ENCODE data around the gene NKX3-2.

The NKX3-2 gene

GRCh38 chr4:13534344-13535063, 9.8 kb downstream of the NKX3-2 start:
- no peak overlapping the region for H4K8ac ChIP-seq (ENCODE audit: low read depth, low read length)
- no peak overlapping the region for H2BK12ac ChIP-seq (ENCODE audit: low read length)
- no peak overlapping the region for H2BK5ac ChIP-seq (ENCODE audit: low read depth, low read length, poor library complexity)
- no peak overlapping the region for H3K18ac ChIP-seq (ENCODE audit: low read length)
- no peak overlapping the region for H3K14ac ChIP-seq (ENCODE audit: low read length)
- no peaks in the 10 kb centered on the region for H3K79me2 ChIP-seq (ENCODE audit: control insufficient read depth, insufficient read depth, low read length, poor library complexity)
- H3K4ac ChIP-seq (ENCODE audit: low read depth, low read length) = no peak overlapping the region
- H2BK120ac ChIP-seq (ENCODE audit: insufficient read depth, low read length, poor library complexity) = no peak overlapping the region
- no peak overlapping the region for H3K9ac ChIP-seq (ENCODE audit: low read length)
- H3K4me2 ChIP-seq (ENCODE audit: low read length) = no peak overlapping the region
- no peaks in the 10 kb centered on the region for H3K79me1 ChIP-seq (ENCODE audit: low read length)
- no peak for DNase-seq
- no peak overlapping the region for H2AK5ac ChIP-seq (ENCODE audit: low read length)
- no peak overlapping the region for H3K27ac ChIP-seq (ENCODE audit: low read depth, low read length)
- H3K9me3 ChIP-seq (ENCODE audit: insufficient read depth, low read depth, low read length) = peaks cover 11% of the 10 kb centered on the region
- no peaks in the 10 kb centered on the region for H3K4me1 ChIP-seq (ENCODE audit: control insufficient read depth in 1 of 2, insufficient read depth in 2 of 2, low read length in 2 of 2)
- no peak overlapping the region for H2AFZ ChIP-seq (ENCODE audit: insufficient read depth, low read length, poor library complexity)
- no peaks in the 10 kb centered on the region for H3K36me3 ChIP-seq (ENCODE audit: control insufficient read depth in 1 of 2, insufficient read depth in 2 of 2, low read length in 2 of 2)
- peaks cover 92% of the 10 kb centered on the region for H3K27me3 ChIP-seq (ENCODE audit: insufficient read depth, low read length)
- H4K91ac ChIP-seq (ENCODE audit: low read depth, low read length) = no peak overlapping the region
- H4K12ac ChIP-seq (ENCODE audit: low read depth, low read length) = no peak overlapping the region
- H3K23ac ChIP-seq (ENCODE audit: low read length) = no peak overlapping the region
- no peak overlapping the region for H3K4me3 ChIP-seq (ENCODE audit: low read depth, low read length)
- no CpG with 5 or more reads among the region's 32 CpGs for WGBS (ENCODE audit: extremely low coverage, insufficient coverage, insufficient read length)

- H3K4me3 ChIP-seq (ENCODE audit: low read depth, low read length) = no peak overlapping the region
- no peaks in the 10 kb centered on the region for H3K79me2 ChIP-seq (ENCODE audit: control insufficient read depth, insufficient read depth, low read length, poor library complexity)
- H3K79me1 ChIP-seq (ENCODE audit: low read length) = no peaks in the 10 kb centered on the region
- peaks cover 14% of the 10 kb centered on the region for H3K9me3 ChIP-seq (ENCODE audit: insufficient read depth, low read depth, low read length)
- no peak overlapping the region for H2AK5ac ChIP-seq (ENCODE audit: low read length)
- H3K27me3 ChIP-seq (ENCODE audit: insufficient read depth, low read length) = peaks cover 93% of the 10 kb centered on the region
- no peaks in the 10 kb centered on the region for H3K4me1 ChIP-seq (ENCODE audit: control insufficient read depth in 1 of 2, insufficient read depth in 2 of 2, low read length in 2 of 2)
- H2BK120ac ChIP-seq (ENCODE audit: insufficient read depth, low read length, poor library complexity) = no peak overlapping the region
- H2BK12ac ChIP-seq (ENCODE audit: low read length) = no peak overlapping the region
- H4K12ac ChIP-seq (ENCODE audit: low read depth, low read length) = no peak overlapping the region
- H3K14ac ChIP-seq (ENCODE audit: low read length) = no peak overlapping the region
- no peak for DNase-seq
- no CpG with 5 or more reads among the region's 13 CpGs for WGBS (ENCODE audit: extremely low coverage, insufficient coverage, insufficient read length)
- no peak overlapping the region for H3K4ac ChIP-seq (ENCODE audit: low read depth, low read length)
- no peak overlapping the region for H3K4me2 ChIP-seq (ENCODE audit: low read length)
- no peak overlapping the region for H3K23ac ChIP-seq (ENCODE audit: low read length)
- no peak overlapping the region for H2AFZ ChIP-seq (ENCODE audit: insufficient read depth, low read length, poor library complexity)
- H2BK5ac ChIP-seq (ENCODE audit: low read depth, low read length, poor library complexity) = no peak overlapping the region
- H3K36me3 ChIP-seq (ENCODE audit: control insufficient read depth in 1 of 2, insufficient read depth in 2 of 2, low read length in 2 of 2) = no peaks in the 10 kb centered on the region
- no peak overlapping the region for H4K8ac ChIP-seq (ENCODE audit: low read depth, low read length)
- H3K27ac ChIP-seq (ENCODE audit: low read depth, low read length) = no peak overlapping the region
- no peak overlapping the region for H4K91ac ChIP-seq (ENCODE audit: low read depth, low read length)
- no peak overlapping the region for H3K18ac ChIP-seq (ENCODE audit: low read length)
- H3K9ac ChIP-seq (ENCODE audit: low read length) = no peak overlapping the region
Measured at GRCh38 chr4:13533670-13534343, 10.5 kb downstream of the NKX3-2 start.

- no peak overlapping the region for H2BK12ac ChIP-seq (ENCODE audit: low read length)
- no peaks in the 10 kb centered on the region for H3K79me1 ChIP-seq (ENCODE audit: low read length)
- no peak overlapping the region for H3K27ac ChIP-seq (ENCODE audit: low read depth, low read length)
- H3K18ac ChIP-seq (ENCODE audit: low read length) = no peak overlapping the region
- no peak overlapping the region for H4K91ac ChIP-seq (ENCODE audit: low read depth, low read length)
- no peak overlapping the region for H4K12ac ChIP-seq (ENCODE audit: low read depth, low read length)
- H3K4me1 ChIP-seq (ENCODE audit: control insufficient read depth in 1 of 2, insufficient read depth in 2 of 2, low read length in 2 of 2) = no peaks in the 10 kb centered on the region
- H3K79me2 ChIP-seq (ENCODE audit: control insufficient read depth, insufficient read depth, low read length, poor library complexity) = no peaks in the 10 kb centered on the region
- no peak overlapping the region for H3K4me2 ChIP-seq (ENCODE audit: low read length)
- no peak overlapping the region for H2BK5ac ChIP-seq (ENCODE audit: low read depth, low read length, poor library complexity)
- no peak overlapping the region for H3K14ac ChIP-seq (ENCODE audit: low read length)
- peaks cover 91% of the 10 kb centered on the region for H3K27me3 ChIP-seq (ENCODE audit: insufficient read depth, low read length)
- H3K9me3 ChIP-seq (ENCODE audit: insufficient read depth, low read depth, low read length) = peaks cover 7% of the 10 kb centered on the region
- no peaks in the 10 kb centered on the region for H3K36me3 ChIP-seq (ENCODE audit: control insufficient read depth in 1 of 2, insufficient read depth in 2 of 2, low read length in 2 of 2)
- DNase-seq = no peak
- no CpG with 5 or more reads among the region's 8 CpGs for WGBS (ENCODE audit: extremely low coverage, insufficient coverage, insufficient read length)
- no peak overlapping the region for H2AK5ac ChIP-seq (ENCODE audit: low read length)
- no peak overlapping the region for H3K9ac ChIP-seq (ENCODE audit: low read length)
- no peak overlapping the region for H4K8ac ChIP-seq (ENCODE audit: low read depth, low read length)
- H3K4ac ChIP-seq (ENCODE audit: low read depth, low read length) = no peak overlapping the region
- no peak overlapping the region for H3K4me3 ChIP-seq (ENCODE audit: low read depth, low read length)
- no peak overlapping the region for H2AFZ ChIP-seq (ENCODE audit: insufficient read depth, low read length, poor library complexity)
- H3K23ac ChIP-seq (ENCODE audit: low read length) = no peak overlapping the region
- no peak overlapping the region for H2BK120ac ChIP-seq (ENCODE audit: insufficient read depth, low read length, poor library complexity)
Measured at GRCh38 chr4:13531625-13531998, 12.7 kb downstream of the NKX3-2 start.

GRCh38 chr4:13530823-13531624, 13.3 kb downstream of the NKX3-2 start:
- Histone ChIP-seq H4K12ac (ENCODE audit: low read depth, low read length) (no peak overlapping the region), H2BK5ac (ENCODE audit: low read depth, low read length, poor library complexity) (no peak overlapping the region), H2BK12ac (ENCODE audit: low read length) (no peak overlapping the region), H2BK120ac (ENCODE audit: insufficient read depth, low read length, poor library complexity) (no peak overlapping the region), H2AK5ac (ENCODE audit: low read length) (no peak overlapping the region), H3K4me2 (ENCODE audit: low read length) (no peak overlapping the region), H3K27me3 (ENCODE audit: insufficient read depth, low read length) (peaks cover 90% of the 10 kb centered on the region), H3K4me1 (ENCODE audit: control insufficient read depth in 1 of 2, insufficient read depth in 2 of 2, low read length in 2 of 2) (no peaks in the 10 kb centered on the region), H2AFZ (ENCODE audit: insufficient read depth, low read length, poor library complexity) (no peak overlapping the region), H3K4ac (ENCODE audit: low read depth, low read length) (no peak overlapping the region), H3K14ac (ENCODE audit: low read length) (no peak overlapping the region), H3K79me2 (ENCODE audit: control insufficient read depth, insufficient read depth, low read length, poor library complexity) (no peaks in the 10 kb centered on the region), H3K79me1 (ENCODE audit: low read length) (no peaks in the 10 kb centered on the region), H3K9me3 (ENCODE audit: insufficient read depth, low read depth, low read length) (peaks cover 7% of the 10 kb centered on the region), H3K36me3 (ENCODE audit: control insufficient read depth in 1 of 2, insufficient read depth in 2 of 2, low read length in 2 of 2) (no peaks in the 10 kb centered on the region), H3K9ac (ENCODE audit: low read length) (no peak overlapping the region), H4K91ac (ENCODE audit: low read depth, low read length) (no peak overlapping the region), H3K18ac (ENCODE audit: low read length) (no peak overlapping the region), H3K4me3 (ENCODE audit: low read depth, low read length) (no peak overlapping the region), H3K27ac (ENCODE audit: low read depth, low read length) (no peak overlapping the region), H3K23ac (ENCODE audit: low read length) (no peak overlapping the region), H4K8ac (ENCODE audit: low read depth, low read length) (no peak overlapping the region)
- DNase-seq = no peak
- WGBS (ENCODE audit: extremely low coverage, insufficient coverage, insufficient read length) = no CpG with 5 or more reads among the region's 35 CpGs

Measured in trophoblast cell (in vitro differentiated cells and primary cell).